ENCODE results near the gene PAH. TPM values are rescaled to one million over a fixed set of nuclear protein-coding genes. Genes with fewer than 3 reads are reported as not detected.

Gene PAH
- under 1 TPM in 1 of 2 donors, not detected in 1; 0.21 TPM for total RNA-seq

- Mint-ChIP-seq H3K27ac (no peak within 1 kb of the TSS), H3K9me3 (no peaks in the 10 kb centered on the region), H3K36me3 (ENCODE audit: low read depth) (no peaks in the 10 kb centered on the region), H3K4me1 (no peaks in the 10 kb centered on the region), H3K4me3 (peak within 1 kb of the TSS; percentile 66), H3K27me3 (no peaks in the 10 kb centered on the region)
- peak; percentile 72 for ATAC-seq (replicated peaks)
Observed at GRCh38 chr12:102917026-102917787, at the start of gene PAH. TSS of gene PAH (minus strand) at chr12:102917244. CDS start at chr12:102917130, 114 bp downstream.

GRCh38 chr12:102966200-102966863, 49.3 kb upstream of the PAH start:
- H3K4me3 Mint-ChIP-seq: peak overlapping the region; percentile 54
- peaks cover 10% of the 10 kb centered on the region for H3K9me3 Mint-ChIP-seq
- no peaks in the 10 kb centered on the region for H3K36me3 Mint-ChIP-seq (ENCODE audit: low read depth)
- H3K4me1 Mint-ChIP-seq: peaks cover 9% of the 10 kb centered on the region
- no peak for ATAC-seq (replicated peaks)
- H3K27me3 Mint-ChIP-seq: peaks cover 68% of the 10 kb centered on the region
- H3K27ac Mint-ChIP-seq: no peak overlapping the region

GRCh38 chr12:102965281-102966155, 48.5 kb upstream of the PAH start:
- Mint-ChIP-seq H3K4me3 (peak overlapping the region; percentile 54), H3K36me3 (ENCODE audit: low read depth) (no peaks in the 10 kb centered on the region), H3K27me3 (peaks cover 68% of the 10 kb centered on the region), H3K4me1 (peaks cover 9% of the 10 kb centered on the region), H3K27ac (no peak overlapping the region), H3K9me3 (peaks cover 10% of the 10 kb centered on the region)
- ATAC-seq (replicated peaks): no peak

- peaks cover 9% of the 10 kb centered on the region for H3K4me1 Mint-ChIP-seq
- H3K27ac Mint-ChIP-seq: no peak overlapping the region
- ATAC-seq (replicated peaks): no peak
- peaks cover 71% of the 10 kb centered on the region for H3K27me3 Mint-ChIP-seq
- peak overlapping the region; percentile 54 for H3K4me3 Mint-ChIP-seq
- no peaks in the 10 kb centered on the region for H3K36me3 Mint-ChIP-seq (ENCODE audit: low read depth)
- H3K9me3 Mint-ChIP-seq: peaks cover 10% of the 10 kb centered on the region
Observed at GRCh38 chr12:102964872-102965271, 47.8 kb upstream of the PAH start.

GRCh38 chr12:102963796-102964195, 46.8 kb upstream of the PAH start:
- no peak for ATAC-seq (replicated peaks)
- Mint-ChIP-seq H3K4me3 (no peak overlapping the region), H3K4me1 (peaks cover 9% of the 10 kb centered on the region), H3K27me3 (peaks cover 77% of the 10 kb centered on the region), H3K27ac (no peak overlapping the region), H3K9me3 (peaks cover 10% of the 10 kb centered on the region), H3K36me3 (ENCODE audit: low read depth) (no peaks in the 10 kb centered on the region)

GRCh38 chr12:102962986-102963385, 45.9 kb upstream of the PAH start:
- H3K4me1 Mint-ChIP-seq: peaks cover 9% of the 10 kb centered on the region
- no peak overlapping the region for H3K4me3 Mint-ChIP-seq
- H3K27me3 Mint-ChIP-seq: peaks cover 79% of the 10 kb centered on the region
- no peak for ATAC-seq (replicated peaks)
- no peaks in the 10 kb centered on the region for H3K36me3 Mint-ChIP-seq (ENCODE audit: low read depth)
- H3K27ac Mint-ChIP-seq: no peak overlapping the region
- H3K9me3 Mint-ChIP-seq: peaks cover 10% of the 10 kb centered on the region

- Mint-ChIP-seq H3K27ac (no peak overlapping the region), H3K36me3 (ENCODE audit: low read depth) (no peaks in the 10 kb centered on the region), H3K4me3 (peak overlapping the region; percentile 24), H3K27me3 (peaks cover 75% of the 10 kb centered on the region), H3K4me1 (peaks cover 9% of the 10 kb centered on the region), H3K9me3 (peaks cover 10% of the 10 kb centered on the region)
- no peak for ATAC-seq (replicated peaks)
Observed at GRCh38 chr12:102962532-102962931, 45.5 kb upstream of the PAH start.

GRCh38 chr12:102961466-102961855, 44.4 kb upstream of the PAH start:
- H3K4me3 Mint-ChIP-seq: no peak overlapping the region
- peaks cover 14% of the 10 kb centered on the region for H3K4me1 Mint-ChIP-seq
- no peak for ATAC-seq (replicated peaks)

GRCh38 chr12:102960766-102961465, 43.9 kb upstream of the PAH start:
- no peak for ATAC-seq (replicated peaks)
- H3K27ac Mint-ChIP-seq: no peak overlapping the region
- no peak overlapping the region for H3K4me3 Mint-ChIP-seq
- peaks cover 10% of the 10 kb centered on the region for H3K9me3 Mint-ChIP-seq
- H3K4me1 Mint-ChIP-seq: peaks cover 13% of the 10 kb centered on the region
- peaks cover 74% of the 10 kb centered on the region for H3K27me3 Mint-ChIP-seq
- no peaks in the 10 kb centered on the region for H3K36me3 Mint-ChIP-seq (ENCODE audit: low read depth)

More at GRCh38 chr12:102961466-102961855, 44.4 kb upstream of the PAH start:
- H3K27ac Mint-ChIP-seq: no peak overlapping the region
- no peaks in the 10 kb centered on the region for H3K36me3 Mint-ChIP-seq (ENCODE audit: low read depth)
- H3K27me3 Mint-ChIP-seq: peaks cover 74% of the 10 kb centered on the region
- H3K9me3 Mint-ChIP-seq: peaks cover 10% of the 10 kb centered on the region

- no peaks in the 10 kb centered on the region for H3K36me3 Mint-ChIP-seq (ENCODE audit: low read depth)
- peaks cover 10% of the 10 kb centered on the region for H3K9me3 Mint-ChIP-seq
- peaks cover 5% of the 10 kb centered on the region for H3K4me1 Mint-ChIP-seq
- H3K4me3 Mint-ChIP-seq: peak overlapping the region; percentile 30
- peaks cover 75% of the 10 kb centered on the region for H3K27me3 Mint-ChIP-seq
- ATAC-seq (replicated peaks): no peak
- no peak overlapping the region for H3K27ac Mint-ChIP-seq
Observed at GRCh38 chr12:102959391-102959790, 42.3 kb upstream of the PAH start.

GRCh38 chr12:102958830-102959176, 41.8 kb upstream of the PAH start:
- Mint-ChIP-seq H3K9me3 (peaks cover 6% of the 10 kb centered on the region), H3K27ac (no peak overlapping the region), H3K4me1 (peaks cover 5% of the 10 kb centered on the region), H3K36me3 (ENCODE audit: low read depth) (no peaks in the 10 kb centered on the region), H3K4me3 (peak overlapping the region; percentile 30), H3K27me3 (peaks cover 69% of the 10 kb centered on the region)
- ATAC-seq (replicated peaks): no peak

- H3K4me1 Mint-ChIP-seq: peaks cover 5% of the 10 kb centered on the region
- no peak overlapping the region for H3K27ac Mint-ChIP-seq
- peaks cover 63% of the 10 kb centered on the region for H3K27me3 Mint-ChIP-seq
- ATAC-seq (replicated peaks): no peak
- peak overlapping the region; percentile 49 for H3K4me3 Mint-ChIP-seq
- no peaks in the 10 kb centered on the region for H3K36me3 Mint-ChIP-seq (ENCODE audit: low read depth)
- H3K9me3 Mint-ChIP-seq: peaks cover under 1% of the 10 kb centered on the region
Observed at GRCh38 chr12:102958073-102958829, 41.2 kb upstream of the PAH start.

GRCh38 chr12:102957339-102958050, 40.5 kb upstream of the PAH start, which contains the start of gene ASCL1:
TSS of gene ASCL1 (plus strand) at chr12:102957674. CDS start at chr12:102958245, 571 bp downstream.
- peak within 1 kb of the TSS; percentile 49 for H3K4me3 Mint-ChIP-seq
- ATAC-seq (replicated peaks): no peak
- peaks cover 5% of the 10 kb centered on the region for H3K4me1 Mint-ChIP-seq
- H3K36me3 Mint-ChIP-seq (ENCODE audit: low read depth): no peaks in the 10 kb centered on the region
- H3K27ac Mint-ChIP-seq: no peak within 1 kb of the TSS
- H3K9me3 Mint-ChIP-seq: no peaks in the 10 kb centered on the region
- H3K27me3 Mint-ChIP-seq: peaks cover 56% of the 10 kb centered on the region

Measured in activated T-helper 17 cell treated with anti-CD3 and anti-CD28 coated beads, Interleukin-2, amount 50 U/mL, for 72 hours (primary cell).